GM12801 (cell line): ENCODE measurements around the gene TUBB1.

Experiments
- CTCF ChIP-seq: IDR thresholded peaks from one replicate; pipeline ENCODE4 v1.5.1; 2011; ENCODE audit warnings: control low read depth; ENCODE audit not compliant: insufficient read length; ENCODE audit errors: extremely low read depth

TUBB1 gene

GRCh38 chr20:59007665-59008511 lies 11.3 kb upstream of the TUBB1 start:
- no peak for TF ChIP-seq CTCF

- no peak for TF ChIP-seq CTCF
These were observed 10.4 kb upstream of the TUBB1 start for GRCh38 chr20:59008715-59009336.

GRCh38 chr20:59010321-59010994 lies 8.8 kb upstream of the TUBB1 start:
- no peak for TF ChIP-seq CTCF

- TF ChIP-seq CTCF, result no peak
These were observed 8.0 kb upstream of the TUBB1 start for GRCh38 chr20:59010995-59011873.

GRCh38 chr20:59013031-59013951 lies 5.9 kb upstream of the TUBB1 start:
- no peak for TF ChIP-seq CTCF

- no peak for TF ChIP-seq CTCF
These were observed 5.1 kb upstream of the TUBB1 start for GRCh38 chr20:59013959-59014608.
